Motor neuron (in vitro differentiated cells): ENCODE data around the gene MRAP2. TPM values are rescaled to one million over a fixed set of nuclear protein-coding genes. Genes with fewer than 3 reads are reported as not detected.
"Not testable (repeated sequence)": the region's sequence is repeated elsewhere in the genome, so short reads cannot be mapped to it uniquely, and the experiment has no call there.

Experiments
- ATAC-seq, 8 experiments: fragments of 200-7000 bp; cut with Tn5 transposase; replicated peaks in 6 of 8; 2 replicates each; pipeline ENCODE4 v1.8.0; 2021; ENCODE audit warnings: mild to moderate bottlenecking in 8 of 8, moderate library complexity in 8 of 8
- H3K27ac ChIP-seq, 2 donors: fragments of 250-450 bp; sonication (Bioruptor Pico); 2 replicates each; pipeline ENCODE4 v1.9.0; 2021; ENCODE audit warnings: antibody characterized with exemption in 2 of 2, mild to moderate bottlenecking in 2 of 2, moderate library complexity in 1 of 2
- H3K4me1 ChIP-seq, 2 donors: fragments of 250-450 bp; sonication (Bioruptor Pico); replicated peaks in 1 of 2; 2 replicates each; pipeline ENCODE4 v1.6.1; 2021; ENCODE audit warnings: antibody characterized with exemption in 2 of 2, mild to moderate bottlenecking in 2 of 2, moderate library complexity in 1 of 2
- H3K4me3 ChIP-seq, 5 donors: fragments of 250-450 bp; sonication (Bioruptor Pico); 2 replicates each; pipeline ENCODE4 v1.9.0; 2021; ENCODE audit warnings: antibody characterized with exemption in 5 of 5, mild to moderate bottlenecking in 5 of 5, moderate library complexity in 4 of 5
- WGBS, 10 experiments: fragments of 450-650 bp; shearing (Covaris generic); methylation state at CpG; one replicate each; pipeline ENCODE4 v1.0.0; 2022; 5-methylcytosine and 5-hydroxymethylcytosine counted together
- in situ Hi-C, 9 experiments: fragments of 400-800 bp; cut with MboI; loops; one replicate each; pipeline ENCODE4 v1.15.0; 2021; ENCODE audit warnings: low sequenced_read_pairs in 9 of 9, low pct_unique_long_range_greater_than_20kb in 2 of 9; ENCODE audit not compliant: unreplicated experiment in 9 of 9
- total RNA-seq, 8 experiments: library from RNA; unstranded; fragments of 300-600 nt; gene quantifications; 2 replicates each; pipeline versions ENCODE4 v1.2.3 to v1.2.4, GENCODE V29; 2022

The MRAP2 gene
- total RNA-seq, 8 experiments from 2014 or later, result 0.63 to 10.8 (median 1.8) TPM; not detected in 1

GRCh38 chr6:84089081-84089480 is 55.5 kb downstream of the MRAP2 start:
- 43 to 100% (median 92%) methylated on average over 1 to 4 of the region's 4 CpGs; no CpG with 5 or more reads in 3 of the 10 experiments for WGBS, 10 experiments
- H3K4me1 ChIP-seq, result no peaks in the 10 kb centered on the region
- in situ Hi-C loops, result no loop called here
- no peak overlapping the region for H3K27ac ChIP-seq
- no peak for ATAC-seq
- no peak overlapping the region for H3K4me3 ChIP-seq

- ATAC-seq, result no peak
- no peaks in the 10 kb centered on the region for H3K4me1 ChIP-seq
- H3K4me3 ChIP-seq, result no peak overlapping the region
- no peak overlapping the region for H3K27ac ChIP-seq
- in situ Hi-C loops, result no loop called here
- 0 to 100% (median 65%) methylated on average over 1 to 3 of the region's 3 CpGs for WGBS, 10 experiments
Observed at GRCh38 chr6:84089552-84089951, 56.0 kb downstream of the MRAP2 start.

GRCh38 chr6:84093441-84094435 is 60.2 kb downstream of the MRAP2 start:
- Histone ChIP-seq H3K4me1 (no peaks in the 10 kb centered on the region), H3K4me3 (no peak overlapping the region), H3K27ac (no peak overlapping the region)
- ATAC-seq, result peak in 1 of 8 experiments; percentile 27
- in situ Hi-C loops, result no loop called here
- WGBS, 10 experiments, result 0 to 71% (median 54%) methylated on average over 1 to 4 of the region's 4 CpGs

- no peaks in the 10 kb centered on the region for H3K4me1 ChIP-seq
- H3K27ac ChIP-seq, result no peak overlapping the region
- no peak overlapping the region for H3K4me3 ChIP-seq
- peak in 1 of 8 experiments; percentile 19 for ATAC-seq
- in situ Hi-C loops, result no loop called here
Observed at GRCh38 chr6:84095156-84095555, 61.6 kb downstream of the MRAP2 start.

GRCh38 chr6:84103029-84103428 is 69.5 kb downstream of the MRAP2 start:
- Histone ChIP-seq H3K4me3 (no peak overlapping the region), H3K27ac (no peak overlapping the region), H3K4me1 (peaks cover 0 to 9% of the 10 kb centered on the region in 2 donors)
- in situ Hi-C loops, result no loop called here
- ATAC-seq, result peak in 2 of 8 experiments; percentile 25 to 59
- WGBS, 10 experiments, result 0 to 71% (median 33%) methylated on average over 1 of the region's 1 CpG; no CpG with 5 or more reads in 6 of the 10 experiments

GRCh38 chr6:84105215-84105924 is 71.8 kb downstream of the MRAP2 start:
- 60 to 80% (median 75%) methylated on average over 1 to 2 of the region's 3 CpGs; no CpG with 5 or more reads in 6 of the 10 experiments for WGBS, 10 experiments
- peak in 1 of 8 experiments; percentile 57 for ATAC-seq

GRCh38 chr6:84107495-84107894 is 73.9 kb downstream of the MRAP2 start:
- no peak overlapping the region for H3K27ac ChIP-seq
- ATAC-seq, result peak in 1 of 8 experiments; percentile 19
- H3K4me1 ChIP-seq, result peaks cover 0 to 5% of the 10 kb centered on the region in 2 donors
- H3K4me3 ChIP-seq, result no peak overlapping the region
- in situ Hi-C loops, result no loop called here

More at GRCh38 chr6:84105215-84105924, 71.8 kb downstream of the MRAP2 start:
- H3K4me3 ChIP-seq, H3K27ac ChIP-seq, H3K4me1 ChIP-seq, in situ Hi-C loops: not testable (repeated sequence)

- H3K4me1 ChIP-seq, H3K4me3 ChIP-seq, ATAC-seq, in situ Hi-C loops, H3K27ac ChIP-seq: not testable (repeated sequence)
- WGBS, 10 experiments, result 27 to 100% (median 80%) methylated on average over 1 of the region's 1 CpG; no CpG with 5 or more reads in 1 of the 10 experiments
Observed at GRCh38 chr6:84111351-84111750, 77.8 kb downstream of the MRAP2 start.

- ATAC-seq, in situ Hi-C loops, H3K4me3 ChIP-seq, H3K4me1 ChIP-seq, H3K27ac ChIP-seq: not testable (repeated sequence)
- WGBS, 10 experiments, result 0 to 100% (median 61%) methylated on average over 1 to 4 of the region's 8 CpGs; no CpG with 5 or more reads in 2 of the 10 experiments
Observed at GRCh38 chr6:84114933-84115594, 81.5 kb downstream of the MRAP2 start.

- ATAC-seq, result peak in 1 of 8 experiments; percentile 65
Observed at GRCh38 chr6:84118191-84118590, 84.6 kb downstream of the MRAP2 start.

GRCh38 chr6:84119277-84119676 is 85.7 kb downstream of the MRAP2 start:
- H3K27ac ChIP-seq, result no peak overlapping the region
- in situ Hi-C loops, result no loop called here

More at GRCh38 chr6:84118191-84118590, 84.6 kb downstream of the MRAP2 start:
- Histone ChIP-seq H3K4me3 (no peak overlapping the region), H3K4me1 (no peaks in the 10 kb centered on the region), H3K27ac (no peak overlapping the region)
- 40 to 100% (median 85%) methylated on average over 1 to 2 of the region's 5 CpGs; no CpG with 5 or more reads in 6 of the 10 experiments for WGBS, 10 experiments
- in situ Hi-C loops, result no loop called here

GRCh38 chr6:84123186-84123585 is 89.6 kb downstream of the MRAP2 start:
- ATAC-seq, result no peak
- H3K27ac ChIP-seq, result no peak overlapping the region
- 73 to 100% (median 98%) methylated on average over 2 of the region's 2 CpGs; no CpG with 5 or more reads in 2 of the 10 experiments for WGBS, 10 experiments
- no peaks in the 10 kb centered on the region for H3K4me1 ChIP-seq
- no peak overlapping the region for H3K4me3 ChIP-seq
- in situ Hi-C loops, result no loop called here

More at GRCh38 chr6:84119277-84119676, 85.7 kb downstream of the MRAP2 start:
- Histone ChIP-seq H3K4me1 (no peaks in the 10 kb centered on the region), H3K4me3 (no peak overlapping the region)
- peak in 4 of 8 experiments; percentile 29 to 97 (median 72) for ATAC-seq
